CD4-positive, alpha-beta T cell (primary cell): ENCODE data around the gene NFATC1. TPM values are rescaled to one million over a fixed set of nuclear protein-coding genes. Genes with fewer than 3 reads are reported as not detected.

ENCODE experiments used
- ATAC-seq: fragments of 200-7000 bp; cut with Tn5 transposase; one replicate; pipeline ENCODE4 v1.10.0; 2022; ENCODE audit warnings: mild to moderate bottlenecking; ENCODE audit not compliant: poor library complexity
- CTCF ChIA-PET: fragments of 350-600 bp; sonication (Branson Sonifier 250); formaldehyde crosslinking; loops from one replicate; lab custom pipeline; 2021; ENCODE audit warnings: antibody characterized with exemption, inconsistent platforms; lab: Charles Lee
- POLR2A ChIA-PET: fragments of 350-600 bp; sonication (Branson Sonifier 250); formaldehyde crosslinking; loops from one replicate; lab custom pipeline; 2021; ENCODE audit warnings: antibody characterized with exemption, inconsistent platforms; lab: Charles Lee
- DNase-seq, 14 experiments: peaks; one replicate each; pipeline ENCODE4 v3.0.0-alpha.2; 2013 to 2020; ENCODE audit warnings: mixed read lengths in 2 of 14
- H3K27ac ChIP-seq, 2 donors: one replicate each; pipeline versions ENCODE4 v1.5.1 to v1.7.0; 2013; ENCODE audit warnings: low read length in 2 of 2, low read depth in 1 of 2, mild to moderate bottlenecking in 1 of 2
- H3K27me3 ChIP-seq, 2 experiments: 1 replicate in 1 of 2; 2 replicates in 1 of 2; pipeline versions ENCODE4 v1.6.1 to v1.7.0; 2013; ENCODE audit warnings: low read length in 2 of 2, control low read depth in 1 of 2, mild to moderate bottlenecking in 1 of 2, moderate library complexity in 1 of 2; ENCODE audit not compliant: insufficient read depth in 2 of 2, control insufficient read depth in 1 of 2
- H3K36me3 ChIP-seq: one replicate; pipeline ENCODE4 v1.6.1; 2013; ENCODE audit warnings: low read length, control low read depth; ENCODE audit not compliant: insufficient read depth
- H3K4me1 ChIP-seq: one replicate; pipeline ENCODE4 v1.6.1; 2013; ENCODE audit warnings: low read length, control low read depth; ENCODE audit not compliant: insufficient read depth
- H3K4me3 ChIP-seq: one replicate; pipeline ENCODE4 v1.5.1; 2013; ENCODE audit warnings: mild to moderate bottlenecking, low read length, moderate library complexity
- H3K9me3 ChIP-seq, 2 experiments: 1 replicate in 1 of 2; 2 replicates in 1 of 2; pipeline versions ENCODE4 v1.6.1 to v1.7.0; 2013; ENCODE audit warnings: low read length in 2 of 2, mild to moderate bottlenecking in 2 of 2, control low read depth in 1 of 2, moderate library complexity in 1 of 2; ENCODE audit not compliant: control insufficient read depth in 1 of 2, insufficient read depth in 1 of 2
- H3K27ac Mint-ChIP-seq: one replicate; pipeline ENCODE4 v1.8.0; 2020; ENCODE audit warnings: mixed read lengths
- H3K27me3 Mint-ChIP-seq: one replicate; pipeline ENCODE4 v1.8.0; 2021; ENCODE audit warnings: mixed read lengths
- H3K36me3 Mint-ChIP-seq: one replicate; pipeline ENCODE4 v1.8.0; 2021; ENCODE audit warnings: low read depth, mixed read lengths
- H3K4me1 Mint-ChIP-seq: one replicate; pipeline ENCODE4 v1.8.0; 2021; ENCODE audit warnings: low read depth, mixed read lengths
- H3K4me3 Mint-ChIP-seq: one replicate; pipeline ENCODE4 v1.8.0; 2020; ENCODE audit warnings: mild to moderate bottlenecking, mixed read lengths
- H3K9me3 Mint-ChIP-seq: one replicate; pipeline ENCODE4 v1.8.0; 2020; ENCODE audit warnings: mixed read lengths
- CTCF ChIP-seq: fragments of 200-600 bp; IDR thresholded peaks from one replicate; pipeline ENCODE4 v1.8.0; 2022; ENCODE audit warnings: antibody characterized with exemption, mild to moderate bottlenecking
- intact Hi-C, 2 experiments: fragments of 100-400 bp; cut with DNase I in 1 of 2; cut with micrococcal nuclease in 1 of 2; formaldehyde crosslinking; loops; one replicate each; pipeline versions ENCODE4 v1.15.1 to v1.9.0; 2023 to 2025; cut with DNase I, micrococcal nuclease
- total RNA-seq, 174 experiments: library from RNA in 2 of 174; stranded (reverse) in 2 of 174; gene quantifications; one replicate each; pipeline ENCODE4 v1.2.3 and lab custom pipeline; 2021 to 2026

The NFATC1 gene
- total RNA-seq, 2 experiments from 2014 or later, result 107 to 113 TPM

GRCh38 chr18:79458131-79458838, 62.6 kb downstream of the NFATC1 start:
- H3K36me3 Mint-ChIP-seq, result peaks cover 57% of the 10 kb centered on the region
- H3K27ac Mint-ChIP-seq, result peak overlapping the region; percentile 36
- no peaks in the 10 kb centered on the region for H3K9me3 ChIP-seq
- POLR2A ChIA-PET, result no interaction called here
- intact Hi-C loops, result loop anchor here in 1 of 2 experiments (5.0 kb wide), 1 partner anchor 69 kb away; no protein-coding TSS in a partner anchor
- no peak for ATAC-seq
- no peak for TF ChIP-seq CTCF
- no peaks in the 10 kb centered on the region for H3K9me3 Mint-ChIP-seq
- H3K4me1 ChIP-seq, result no peaks in the 10 kb centered on the region
- H3K27me3 Mint-ChIP-seq, result no peaks in the 10 kb centered on the region
- H3K27ac ChIP-seq, result no peak overlapping the region
- CTCF ChIA-PET, result no interaction called here
- no peak overlapping the region for H3K4me3 ChIP-seq
- no peak for DNase-seq
- H3K4me1 Mint-ChIP-seq, result peaks cover 4% of the 10 kb centered on the region
- H3K36me3 ChIP-seq, result peaks cover 76% of the 10 kb centered on the region
- H3K27me3 ChIP-seq, result no peaks in the 10 kb centered on the region
- no peak overlapping the region for H3K4me3 Mint-ChIP-seq

- Histone ChIP-seq H3K27ac (no peak overlapping the region), H3K4me3 (no peak overlapping the region), H3K36me3 (peaks cover 71% of the 10 kb centered on the region), H3K4me1 (no peaks in the 10 kb centered on the region), H3K27me3 (no peaks in the 10 kb centered on the region), H3K9me3 (no peaks in the 10 kb centered on the region)
- Mint-ChIP-seq H3K4me3 (no peak overlapping the region), H3K27ac (peak overlapping the region; percentile 36), H3K36me3 (peaks cover 55% of the 10 kb centered on the region), H3K4me1 (peaks cover 4% of the 10 kb centered on the region), H3K27me3 (no peaks in the 10 kb centered on the region), H3K9me3 (no peaks in the 10 kb centered on the region)
- TF ChIP-seq CTCF, result no peak
- CTCF ChIA-PET, result no interaction called here
- POLR2A ChIA-PET, result no interaction called here
- ATAC-seq, result no peak
- DNase-seq, result no peak
- intact Hi-C loops, result loop anchor here in 1 of 2 experiments (5.0 kb wide), 1 partner anchor 68 kb away; no protein-coding TSS in a partner anchor
Measured at GRCh38 chr18:79458917-79459803, 63.4 kb downstream of the NFATC1 start.

GRCh38 chr18:79459946-79460480, 64.3 kb downstream of the NFATC1 start:
- Histone ChIP-seq H3K4me1 (no peaks in the 10 kb centered on the region), H3K36me3 (peaks cover 65% of the 10 kb centered on the region), H3K27ac (peak overlapping the region in 1 of 2 donors; percentile 18), H3K27me3 (no peaks in the 10 kb centered on the region), H3K4me3 (no peak overlapping the region), H3K9me3 (no peaks in the 10 kb centered on the region)
- intact Hi-C loops, result loop anchor here in 1 of 2 experiments (5.0 kb wide), 1 partner anchor 67 kb away; no protein-coding TSS in a partner anchor
- no peak overlapping the region for H3K4me3 Mint-ChIP-seq
- POLR2A ChIA-PET, result no interaction called here
- H3K27me3 Mint-ChIP-seq, result no peaks in the 10 kb centered on the region
- TF ChIP-seq CTCF, result no peak
- H3K36me3 Mint-ChIP-seq, result peaks cover 57% of the 10 kb centered on the region
- peaks cover 4% of the 10 kb centered on the region for H3K4me1 Mint-ChIP-seq
- CTCF ChIA-PET, result no interaction called here
- ATAC-seq, result no peak
- peak overlapping the region; percentile 71 for H3K27ac Mint-ChIP-seq
- no peaks in the 10 kb centered on the region for H3K9me3 Mint-ChIP-seq
- no peak for DNase-seq
